Measurements from ENCODE around the gene MST1.

Gene MST1

GRCh38 chr3:49638445-49638844 is 50.8 kb downstream of the MST1 start:
- DNase-seq (ENCODE audit: low read depth), result peak; percentile 34
- TF ChIP-seq, protein P1, sequence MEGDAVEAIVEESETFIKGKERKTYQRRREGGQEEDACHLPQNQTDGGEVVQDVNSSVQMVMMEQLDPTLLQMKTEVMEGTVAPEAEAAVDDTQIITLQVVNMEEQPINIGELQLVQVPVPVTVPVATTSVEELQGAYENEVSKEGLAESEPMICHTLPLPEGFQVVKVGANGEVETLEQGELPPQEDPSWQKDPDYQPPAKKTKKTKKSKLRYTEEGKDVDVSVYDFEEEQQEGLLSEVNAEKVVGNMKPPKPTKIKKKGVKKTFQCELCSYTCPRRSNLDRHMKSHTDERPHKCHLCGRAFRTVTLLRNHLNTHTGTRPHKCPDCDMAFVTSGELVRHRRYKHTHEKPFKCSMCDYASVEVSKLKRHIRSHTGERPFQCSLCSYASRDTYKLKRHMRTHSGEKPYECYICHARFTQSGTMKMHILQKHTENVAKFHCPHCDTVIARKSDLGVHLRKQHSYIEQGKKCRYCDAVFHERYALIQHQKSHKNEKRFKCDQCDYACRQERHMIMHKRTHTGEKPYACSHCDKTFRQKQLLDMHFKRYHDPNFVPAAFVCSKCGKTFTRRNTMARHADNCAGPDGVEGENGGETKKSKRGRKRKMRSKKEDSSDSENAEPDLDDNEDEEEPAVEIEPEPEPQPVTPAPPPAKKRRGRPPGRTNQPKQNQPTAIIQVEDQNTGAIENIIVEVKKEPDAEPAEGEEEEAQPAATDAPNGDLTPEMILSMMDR (IDR thresholded peaks at IDR 0.05; ENCODE audit: low read length, missing control alignments), result no peak
- no peak overlapping the region for H3K4me3 ChIP-seq (replicated peaks; ENCODE audit: low read depth, low read length)

- no peak overlapping the region for H3K4me3 ChIP-seq (replicated peaks; ENCODE audit: low read depth, low read length)
- TF ChIP-seq, protein P1 (IDR thresholded peaks at IDR 0.05; ENCODE audit: low read length, missing control alignments), result no peak
- no peak for DNase-seq (ENCODE audit: low read depth)
These were observed 52.2 kb downstream of the MST1 start for GRCh38 chr3:49636883-49637609.

DNA sequence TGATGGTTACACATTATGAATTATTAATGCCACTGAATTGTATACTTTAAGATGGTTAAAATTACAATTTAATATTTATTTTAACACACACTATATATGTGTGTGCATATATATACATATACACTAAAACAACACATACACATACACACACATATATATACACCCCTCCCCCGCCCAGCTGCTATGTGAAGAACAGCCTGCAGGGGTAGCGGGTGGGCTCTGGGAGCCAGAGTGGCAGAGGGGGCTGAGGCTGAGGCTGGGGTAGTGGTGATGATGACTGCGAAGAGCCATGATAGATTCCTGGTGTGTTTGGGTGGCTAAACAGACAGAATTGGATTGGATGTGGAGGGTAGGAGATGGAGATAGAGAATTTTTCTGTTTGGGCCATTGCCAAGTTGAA is 54.5 kb downstream of the MST1 start:
- TF ChIP-seq, protein P1 (IDR thresholded peaks at IDR 0.05; ENCODE audit: low read length, missing control alignments), result no peak
- no peak overlapping the region for H3K4me3 ChIP-seq (replicated peaks; ENCODE audit: low read depth, low read length)
- no peak for DNase-seq (ENCODE audit: low read depth)
